Measurements from ENCODE around the gene GGTLC1.

DNA sequence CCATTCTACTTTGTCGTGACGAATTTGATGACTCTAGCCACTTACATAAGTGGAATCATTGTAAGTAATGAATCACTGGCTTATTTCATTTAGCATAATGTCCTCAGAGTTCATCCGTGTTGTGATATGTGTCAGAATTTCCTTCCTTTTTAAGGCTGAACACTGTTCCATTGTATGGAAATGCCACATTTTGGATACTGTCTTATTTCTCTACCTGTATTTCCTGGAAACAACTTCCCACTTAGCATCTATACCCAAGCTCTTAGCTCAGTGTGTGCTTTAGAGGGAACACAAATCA, 28.8 kb upstream of the GGTLC1 start:
- TF ChIP-seq, protein P1, sequence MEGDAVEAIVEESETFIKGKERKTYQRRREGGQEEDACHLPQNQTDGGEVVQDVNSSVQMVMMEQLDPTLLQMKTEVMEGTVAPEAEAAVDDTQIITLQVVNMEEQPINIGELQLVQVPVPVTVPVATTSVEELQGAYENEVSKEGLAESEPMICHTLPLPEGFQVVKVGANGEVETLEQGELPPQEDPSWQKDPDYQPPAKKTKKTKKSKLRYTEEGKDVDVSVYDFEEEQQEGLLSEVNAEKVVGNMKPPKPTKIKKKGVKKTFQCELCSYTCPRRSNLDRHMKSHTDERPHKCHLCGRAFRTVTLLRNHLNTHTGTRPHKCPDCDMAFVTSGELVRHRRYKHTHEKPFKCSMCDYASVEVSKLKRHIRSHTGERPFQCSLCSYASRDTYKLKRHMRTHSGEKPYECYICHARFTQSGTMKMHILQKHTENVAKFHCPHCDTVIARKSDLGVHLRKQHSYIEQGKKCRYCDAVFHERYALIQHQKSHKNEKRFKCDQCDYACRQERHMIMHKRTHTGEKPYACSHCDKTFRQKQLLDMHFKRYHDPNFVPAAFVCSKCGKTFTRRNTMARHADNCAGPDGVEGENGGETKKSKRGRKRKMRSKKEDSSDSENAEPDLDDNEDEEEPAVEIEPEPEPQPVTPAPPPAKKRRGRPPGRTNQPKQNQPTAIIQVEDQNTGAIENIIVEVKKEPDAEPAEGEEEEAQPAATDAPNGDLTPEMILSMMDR (IDR thresholded peaks at IDR 0.05) = no peak
- no peak for TF ChIP-seq POLR2A (IDR thresholded peaks at IDR 0.05)
- TF ChIP-seq POLR2AphosphoS5 (IDR thresholded peaks at IDR 0.05) = no peak

Data from breast epithelium (tissue), 3 donors.